Thyroid gland (tissue), 4 donors: ENCODE results near the gene FAM180A. TPM values are rescaled to one million over a fixed set of nuclear protein-coding genes. Genes with fewer than 3 reads are reported as not detected.

Experiments used
- DNase-seq, 2 donors: peaks; one replicate each; pipeline ENCODE4 v3.0.0-alpha.2; 2019
- H3K27ac ChIP-seq, 3 donors: fragments of 200-600 bp; sonication (generic); 1 replicate in 2 of 3; 2 replicates in 1 of 3; pipeline ENCODE4 v1.5.1; 2016 to 2019; ENCODE audit warnings: mild to moderate bottlenecking in 1 of 3, moderate library complexity in 1 of 3
- H3K27me3 ChIP-seq: fragments of 200-600 bp; sonication (generic); one replicate; pipeline ENCODE4 v1.5.1; 2019
- H3K36me3 ChIP-seq, 2 donors: fragments of 200-600 bp; sonication (generic); one replicate each; pipeline ENCODE4 v1.5.1; 2016 to 2019
- H3K4me1 ChIP-seq, 2 donors: fragments of 200-600 bp; sonication (generic); one replicate each; pipeline ENCODE4 v1.5.1; 2017 to 2019
- H3K4me3 ChIP-seq, 3 donors: fragments of 200-600 bp; sonication (generic); replicated peaks in 1 of 3; 1 replicate in 2 of 3; 2 replicates in 1 of 3; pipeline ENCODE4 v1.5.1; 2016; ENCODE audit warnings: mild to moderate bottlenecking in 1 of 3
- H3K9me3 ChIP-seq: fragments of 200-600 bp; sonication (generic); one replicate; pipeline ENCODE4 v1.5.1; 2017
- POLR2A ChIP-seq, 2 donors: fragments of 450-650 bp; IDR thresholded peaks; one replicate each; pipeline ENCODE4 v1.6.1; 2017; ENCODE audit warnings: antibody characterized with exemption in 2 of 2, mild to moderate bottlenecking in 2 of 2, moderate library complexity in 1 of 2
- WGBS, 2 donors: methylation state at CpG; one replicate each; pipeline ENCODE4 v1.1.5; 2017; 5-methylcytosine and 5-hydroxymethylcytosine counted together
- intact Hi-C: fragments of 100-400 bp; cut with DNase I; formaldehyde crosslinking; loops from one replicate; pipeline ENCODE4 v1.15.1; 2023
- total RNA-seq, 4 donors: library from RNA; depleted of rRNA; stranded (reverse); fragments of >200 nt; gene quantifications; one replicate each; pipeline ENCODE4 v1.2.3, GENCODE V29; 2016
- TF ChIP-seq, protein P1 (sequence below), 6 experiments: fragments of 200-600 bp in 3 of 6; fragments of 450-650 bp in 3 of 6; sonication (generic) in 3 of 6; IDR thresholded peaks; one replicate each; pipeline ENCODE4 v1.5.1; 2016 to 2019; ENCODE audit warnings: antibody characterized with exemption in 6 of 6, mild to moderate bottlenecking in 2 of 6, inconsistent platforms in 1 of 6, moderate library complexity in 1 of 6

FAM180A gene
- total RNA-seq, 4 donors from 2014 or later = 2.7 to 5.0 (median 3.5) TPM

DNA sequence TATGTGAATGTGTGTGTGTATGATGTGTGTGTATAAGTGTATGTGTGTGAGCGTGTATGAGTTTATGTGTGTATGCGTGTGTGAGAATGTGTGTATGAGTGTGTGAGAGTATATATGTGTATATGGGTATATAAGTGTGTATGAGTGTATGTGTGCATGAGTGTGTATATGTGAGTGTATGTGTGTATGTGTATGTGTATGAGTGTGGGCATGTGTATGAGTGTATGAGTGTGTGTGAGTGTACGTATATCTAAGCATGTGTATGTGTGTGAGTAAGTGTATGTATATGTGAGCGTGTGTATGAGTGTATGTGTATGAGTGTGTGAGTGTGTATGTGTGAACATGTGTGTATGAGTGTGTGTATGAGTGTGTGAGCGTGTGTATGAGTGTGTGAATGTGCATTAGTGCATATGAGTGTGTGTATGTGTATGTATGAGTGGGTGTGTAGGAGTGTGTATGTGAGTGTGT lies 33.5 kb downstream of the FAM180A start:
- Histone ChIP-seq H3K27ac (no peak overlapping the region), H3K4me1 (peaks cover 9 to 19% of the 10 kb centered on the region in 2 donors), H3K4me3 (no peak overlapping the region), H3K9me3 (no peaks in the 10 kb centered on the region), H3K36me3 (no peaks in the 10 kb centered on the region), H3K27me3 (no peaks in the 10 kb centered on the region)
- TF ChIP-seq POLR2A (IDR thresholded peaks at IDR 0.05) = no peak
- TF ChIP-seq, protein P1, sequence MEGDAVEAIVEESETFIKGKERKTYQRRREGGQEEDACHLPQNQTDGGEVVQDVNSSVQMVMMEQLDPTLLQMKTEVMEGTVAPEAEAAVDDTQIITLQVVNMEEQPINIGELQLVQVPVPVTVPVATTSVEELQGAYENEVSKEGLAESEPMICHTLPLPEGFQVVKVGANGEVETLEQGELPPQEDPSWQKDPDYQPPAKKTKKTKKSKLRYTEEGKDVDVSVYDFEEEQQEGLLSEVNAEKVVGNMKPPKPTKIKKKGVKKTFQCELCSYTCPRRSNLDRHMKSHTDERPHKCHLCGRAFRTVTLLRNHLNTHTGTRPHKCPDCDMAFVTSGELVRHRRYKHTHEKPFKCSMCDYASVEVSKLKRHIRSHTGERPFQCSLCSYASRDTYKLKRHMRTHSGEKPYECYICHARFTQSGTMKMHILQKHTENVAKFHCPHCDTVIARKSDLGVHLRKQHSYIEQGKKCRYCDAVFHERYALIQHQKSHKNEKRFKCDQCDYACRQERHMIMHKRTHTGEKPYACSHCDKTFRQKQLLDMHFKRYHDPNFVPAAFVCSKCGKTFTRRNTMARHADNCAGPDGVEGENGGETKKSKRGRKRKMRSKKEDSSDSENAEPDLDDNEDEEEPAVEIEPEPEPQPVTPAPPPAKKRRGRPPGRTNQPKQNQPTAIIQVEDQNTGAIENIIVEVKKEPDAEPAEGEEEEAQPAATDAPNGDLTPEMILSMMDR (IDR thresholded peaks at IDR 0.05) = no peak
- WGBS, 2 donors = 94% methylated on average over 5 of the region's 5 CpGs
- no peak for DNase-seq
- intact Hi-C loops = no loop called here

DNA sequence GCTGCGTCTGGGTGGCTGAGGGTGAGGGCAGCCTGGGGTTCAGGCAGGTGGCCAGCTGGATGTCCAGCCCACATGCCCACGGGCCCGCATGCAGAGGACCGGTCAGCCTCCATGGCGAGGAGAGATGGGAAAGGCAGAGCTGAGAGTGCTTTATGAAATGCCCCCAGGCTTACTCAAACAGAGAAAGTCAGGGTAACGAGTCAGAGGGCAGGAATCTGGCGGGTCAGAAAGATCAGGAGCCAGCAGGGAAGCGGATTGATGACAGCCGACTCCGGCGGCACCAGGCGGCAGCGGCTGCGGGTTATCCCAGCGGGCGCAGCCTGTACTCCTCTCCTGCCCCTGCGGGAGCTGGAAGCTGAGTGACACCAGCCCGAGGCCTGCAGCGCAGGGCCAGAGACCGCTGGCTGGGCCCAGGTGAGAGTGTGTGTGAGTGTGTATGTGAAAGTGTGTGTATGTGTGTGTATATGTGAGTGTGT lies 34.0 kb downstream of the FAM180A start:
- Histone ChIP-seq H3K36me3 (no peaks in the 10 kb centered on the region), H3K27ac (no peak overlapping the region), H3K27me3 (no peaks in the 10 kb centered on the region), H3K9me3 (no peaks in the 10 kb centered on the region), H3K4me1 (peaks cover 12 to 23% of the 10 kb centered on the region in 2 donors), H3K4me3 (no peak overlapping the region)
- no peak for DNase-seq
- TF ChIP-seq POLR2A (IDR thresholded peaks at IDR 0.05) = no peak
- TF ChIP-seq, protein P1 (IDR thresholded peaks at IDR 0.05) = no peak
- 82 to 85% methylated on average over 17 to 20 of the region's 20 CpGs for WGBS, 2 donors
- intact Hi-C loops = no loop called here

DNA sequence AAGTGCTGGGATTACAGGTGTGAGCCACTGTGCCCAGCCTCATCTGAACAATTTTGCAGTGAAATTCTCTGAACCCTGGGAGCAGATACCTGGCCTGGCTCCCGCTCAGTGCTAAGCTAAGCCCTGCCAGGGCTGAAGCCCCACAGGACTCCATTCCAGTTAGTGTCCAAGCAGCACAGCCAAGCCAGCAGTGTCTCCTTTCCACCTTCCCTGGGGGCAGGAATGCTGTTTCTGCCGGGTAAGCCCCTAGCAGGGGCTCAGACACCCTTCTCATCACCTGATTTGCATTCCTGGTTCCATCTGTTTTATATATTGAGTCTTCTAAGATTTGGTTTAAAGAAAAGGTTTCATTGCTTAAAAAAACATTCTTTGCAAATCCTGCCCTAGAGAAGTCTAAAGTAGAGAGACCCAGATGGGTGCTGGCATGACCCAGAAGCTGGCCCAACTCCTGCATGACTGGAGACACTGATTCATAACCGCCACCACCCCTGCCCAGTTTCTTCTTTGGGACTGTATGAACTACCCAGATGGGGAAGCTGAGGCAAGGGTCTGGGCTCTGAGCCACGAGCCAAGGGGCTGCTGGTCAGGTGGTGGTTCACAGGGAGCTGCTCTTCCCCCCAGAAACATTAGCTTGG lies 34.7 kb downstream of the FAM180A start:
- no peak for DNase-seq
- Histone ChIP-seq H3K27me3 (no peaks in the 10 kb centered on the region), H3K36me3 (no peaks in the 10 kb centered on the region), H3K4me3 (no peak overlapping the region), H3K4me1 (peaks cover 12 to 23% of the 10 kb centered on the region in 2 donors), H3K27ac (no peak overlapping the region), H3K9me3 (no peaks in the 10 kb centered on the region)
- TF ChIP-seq POLR2A (IDR thresholded peaks at IDR 0.05) = no peak
- TF ChIP-seq, protein P1 (IDR thresholded peaks at IDR 0.05) = no peak
- intact Hi-C loops = no loop called here
- 68 to 78% methylated on average over 3 of the region's 4 CpGs for WGBS, 2 donors

DNA sequence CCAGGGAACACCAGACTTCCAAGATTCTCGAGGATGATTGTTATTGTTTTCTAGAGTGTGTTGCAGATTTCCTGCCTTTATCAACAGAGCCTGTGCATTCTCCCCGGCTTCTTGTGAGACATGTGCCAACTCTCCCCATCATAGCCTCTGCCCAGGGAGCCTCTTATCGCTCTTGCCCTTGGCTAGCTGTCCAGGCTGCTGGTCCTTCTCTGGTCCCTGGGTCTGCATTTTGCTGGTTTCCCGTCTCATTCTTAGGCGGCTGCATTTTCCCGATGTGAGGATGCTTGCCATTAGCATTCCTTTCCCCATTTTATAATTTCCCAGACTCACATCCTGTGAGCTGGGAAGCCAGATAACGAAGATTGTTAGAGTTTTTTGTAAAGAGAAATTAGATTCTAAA lies 35.8 kb downstream of the FAM180A start:
- DNase-seq = no peak
- peaks cover 12 to 23% of the 10 kb centered on the region in 2 donors for H3K4me1 ChIP-seq
- TF ChIP-seq POLR2A (IDR thresholded peaks at IDR 0.05) = no peak
- TF ChIP-seq, protein P1 (IDR thresholded peaks at IDR 0.05) = no peak
- H3K27ac ChIP-seq = no peak overlapping the region
- no peak overlapping the region for H3K4me3 ChIP-seq
- no peaks in the 10 kb centered on the region for H3K36me3 ChIP-seq
- H3K9me3 ChIP-seq = no peaks in the 10 kb centered on the region
- intact Hi-C loops = no loop called here
- no peaks in the 10 kb centered on the region for H3K27me3 ChIP-seq
- 48 to 61% methylated on average over 7 of the region's 7 CpGs for WGBS, 2 donors

DNA sequence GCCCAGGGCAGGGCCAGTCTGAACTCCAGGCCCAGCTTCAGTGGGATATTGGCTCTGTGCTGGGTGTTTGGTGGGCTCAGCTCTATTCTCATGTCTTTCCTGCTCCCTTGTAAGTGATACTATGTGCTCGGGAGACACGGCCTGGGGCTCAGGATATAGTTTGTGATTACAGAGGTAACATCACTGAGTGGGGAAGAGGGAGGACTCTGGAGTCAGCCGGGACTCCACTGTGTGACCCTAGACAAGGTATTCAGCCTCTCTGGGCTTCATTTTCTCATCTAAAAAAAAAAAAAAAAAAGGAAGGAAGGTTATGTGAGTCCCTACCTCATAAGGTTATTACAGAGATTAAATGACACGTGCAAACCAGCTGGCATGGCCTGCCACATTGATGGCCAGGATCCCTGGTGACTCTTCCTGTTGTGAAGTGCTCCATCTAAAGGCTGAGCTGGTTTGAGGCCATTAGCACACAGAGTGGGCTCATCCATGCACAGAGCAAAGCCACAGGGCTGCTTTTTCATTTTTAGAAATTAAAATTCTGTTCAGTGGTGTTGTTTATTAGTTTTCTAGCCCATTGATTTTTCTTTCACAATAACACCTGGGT lies 36.3 kb downstream of the FAM180A start:
- Histone ChIP-seq H3K36me3 (no peaks in the 10 kb centered on the region), H3K9me3 (no peaks in the 10 kb centered on the region), H3K27me3 (no peaks in the 10 kb centered on the region), H3K27ac (no peak overlapping the region), H3K4me1 (peaks cover 12 to 23% of the 10 kb centered on the region in 2 donors), H3K4me3 (no peak overlapping the region)
- TF ChIP-seq POLR2A (IDR thresholded peaks at IDR 0.05) = no peak
- TF ChIP-seq, protein P1 (IDR thresholded peaks at IDR 0.05) = no peak
- intact Hi-C loops = no loop called here
- 75 to 77% methylated on average over 4 of the region's 4 CpGs for WGBS, 2 donors
- DNase-seq = no peak
